Right lobe of liver (tissue), 4 donors: ENCODE measurements around the gene CIZ1.

Source experiments
- CTCF ChIP-seq, 4 donors: fragments of 200-600 bp in 3 of 4; fragments of 450-650 bp in 1 of 4; IDR thresholded peaks; one replicate each; pipeline versions ENCODE4 v1.5.1 to v1.8.0; 2016 to 2022; ENCODE audit warnings: antibody characterized with exemption in 4 of 4, mild to moderate bottlenecking in 2 of 4
- POLR2A ChIP-seq: fragments of 450-650 bp; IDR thresholded peaks from one replicate; pipeline ENCODE4 v1.6.1; 2017; ENCODE audit warnings: antibody characterized with exemption, mild to moderate bottlenecking
- donor health status: DM: no; HTN: no; CAD: no.
- donor health status: DM: no; HTN: no; CAD: no.
- donor health status: DM: no; HTN: yes; CAD: no.

- TF ChIP-seq POLR2A, result no peak
- no peak for TF ChIP-seq CTCF (IDR thresholded peaks at IDR 0.05)
These were observed 46.9 kb downstream of the CIZ1 start for GRCh38 chr9:128144239-128145181.
